Measurements from ENCODE around the gene USH2A.

Gene USH2A

GRCh38 chr1:215744419-215744818 is 678.8 kb downstream of the USH2A start:
- no peak for FAIRE-seq
- DNase-seq (ENCODE audit: insufficient read length, low spot score) = no peak

- FAIRE-seq (no peak), DNase-seq (ENCODE audit: insufficient read length, low spot score) (no peak)
These were observed 684.2 kb downstream of the USH2A start for GRCh38 chr1:215739025-215739424.

GRCh38 chr1:215731699-215732098 is 691.5 kb downstream of the USH2A start:
- no peak for DNase-seq (ENCODE audit: insufficient read length, low spot score)
- no peak for FAIRE-seq

- no peak for FAIRE-seq
- no peak for DNase-seq (ENCODE audit: insufficient read length, low spot score)
These were observed 692.6 kb downstream of the USH2A start for GRCh38 chr1:215730600-215730999.

- FAIRE-seq (no peak), DNase-seq (ENCODE audit: insufficient read length, low spot score) (no peak)
These were observed 695.1 kb downstream of the USH2A start for GRCh38 chr1:215728169-215728568.

- FAIRE-seq (no peak), DNase-seq (ENCODE audit: insufficient read length, low spot score) (no peak)
These were observed 703.1 kb downstream of the USH2A start for GRCh38 chr1:215720126-215720525.

- no peak for DNase-seq (ENCODE audit: insufficient read length, low spot score)
These were observed 703.7 kb downstream of the USH2A start for GRCh38 chr1:215719552-215719951.

GRCh38 chr1:215718575-215719287 is 704.5 kb downstream of the USH2A start:
- DNase-seq (ENCODE audit: insufficient read length, low spot score) (no peak), FAIRE-seq (no peak)

More at GRCh38 chr1:215719552-215719951, 703.7 kb downstream of the USH2A start:
- no peak for FAIRE-seq

- FAIRE-seq (no peak), DNase-seq (ENCODE audit: insufficient read length, low spot score) (no peak)
These were observed 705.4 kb downstream of the USH2A start for GRCh38 chr1:215717677-215718426.

GRCh38 chr1:215710899-215711225 is 712.4 kb downstream of the USH2A start:
- no peak for FAIRE-seq
- DNase-seq (ENCODE audit: insufficient read length, low spot score) = no peak

- FAIRE-seq (no peak), DNase-seq (ENCODE audit: insufficient read length, low spot score) (peak; percentile 21)
These were observed 713.0 kb downstream of the USH2A start for GRCh38 chr1:215710036-215710898.

GRCh38 chr1:215704089-215704860 is 719.0 kb downstream of the USH2A start:
- no peak for FAIRE-seq
- DNase-seq (ENCODE audit: insufficient read length, low spot score) = no peak

- DNase-seq (ENCODE audit: insufficient read length, low spot score) (no peak), FAIRE-seq (no peak)
These were observed 741.0 kb downstream of the USH2A start for GRCh38 chr1:215682232-215682631.

GRCh38 chr1:215681041-215681440 is 742.2 kb downstream of the USH2A start:
- FAIRE-seq (no peak), DNase-seq (ENCODE audit: insufficient read length, low spot score) (no peak)

- FAIRE-seq (no peak), DNase-seq (ENCODE audit: insufficient read length, low spot score) (no peak)
These were observed 744.0 kb downstream of the USH2A start for GRCh38 chr1:215679231-215679630.

GRCh38 chr1:215677112-215677511 is 746.1 kb downstream of the USH2A start:
- no peak for DNase-seq (ENCODE audit: insufficient read length, low spot score)

GRCh38 chr1:215673943-215674342 is 749.3 kb downstream of the USH2A start:
- FAIRE-seq (no peak), DNase-seq (ENCODE audit: insufficient read length, low spot score) (no peak)

More at GRCh38 chr1:215677112-215677511, 746.1 kb downstream of the USH2A start:
- no peak for FAIRE-seq

- DNase-seq (ENCODE audit: insufficient read length, low spot score) = no peak
- FAIRE-seq = no peak
These were observed 750.8 kb downstream of the USH2A start for GRCh38 chr1:215672482-215672881.

GRCh38 chr1:215669806-215670491 is 753.3 kb downstream of the USH2A start:
- FAIRE-seq (no peak), DNase-seq (ENCODE audit: insufficient read length, low spot score) (no peak)

GRCh38 chr1:215667761-215668160 is 755.5 kb downstream of the USH2A start:
- no peak for DNase-seq (ENCODE audit: insufficient read length, low spot score)
- no peak for FAIRE-seq

Measured in GM19239 (cell line).